Measurements from ENCODE around the gene KASH5.
"Not testable (repeated sequence)": the region's sequence is repeated elsewhere in the genome, so short reads cannot be mapped to it uniquely, and the experiment has no call there.

KASH5 gene

DNA sequence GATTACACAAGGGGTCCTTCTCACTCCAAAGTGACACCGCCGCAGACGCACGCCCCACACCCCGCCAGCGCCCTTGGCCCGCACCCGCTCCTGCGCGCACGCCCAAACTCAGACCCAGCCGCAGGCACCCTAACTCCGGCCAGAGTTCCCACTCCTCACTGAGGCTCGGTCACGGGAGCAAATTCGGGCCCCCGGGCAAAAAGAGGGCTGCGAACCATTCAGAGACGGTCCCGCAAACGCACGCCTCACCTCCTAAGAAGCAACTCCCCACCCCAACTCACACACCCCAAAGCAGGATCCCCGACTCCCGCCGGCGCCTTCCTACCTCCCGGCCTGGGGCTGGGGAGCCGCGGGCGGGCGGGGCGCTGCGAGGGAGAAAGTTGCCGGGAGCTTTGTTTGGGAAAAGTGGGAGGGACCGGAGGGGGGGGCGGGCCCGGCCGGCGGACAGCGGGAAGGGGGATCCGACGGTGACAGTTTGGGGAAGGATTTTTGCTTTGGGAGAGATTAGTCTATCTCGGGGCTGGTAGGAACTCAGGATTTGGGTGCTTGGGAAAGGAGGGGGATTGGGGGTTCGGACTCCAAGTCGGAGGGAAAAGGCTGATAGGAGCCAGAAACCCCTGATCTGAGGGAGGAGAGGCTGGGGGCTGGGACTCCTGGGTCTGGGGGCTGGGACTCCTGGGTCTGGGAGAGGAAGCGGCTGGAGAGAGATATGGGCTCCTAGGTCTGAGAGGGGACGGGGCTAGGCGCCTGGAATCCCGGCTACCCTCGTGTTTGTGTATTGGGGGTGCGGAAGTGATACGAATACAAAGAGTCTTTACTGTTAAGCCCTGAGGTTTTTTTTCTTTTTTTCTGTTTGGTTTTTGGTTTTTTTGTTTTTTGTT lies 25.8 kb upstream of the KASH5 start, which contains the start of gene TEAD2:
Gene TEAD2, minus strand, starts transcription at position 369 of the 881 bp plus-strand sequence. CDS start 2,341 bp downstream, outside the sequence.
- no peak for DNase-seq (ENCODE audit: low spot score)

- no peak for DNase-seq (ENCODE audit: low spot score)
Observed at GRCh38 chr19:49362929-49363267, 25.2 kb upstream of the KASH5 start.

DNA sequence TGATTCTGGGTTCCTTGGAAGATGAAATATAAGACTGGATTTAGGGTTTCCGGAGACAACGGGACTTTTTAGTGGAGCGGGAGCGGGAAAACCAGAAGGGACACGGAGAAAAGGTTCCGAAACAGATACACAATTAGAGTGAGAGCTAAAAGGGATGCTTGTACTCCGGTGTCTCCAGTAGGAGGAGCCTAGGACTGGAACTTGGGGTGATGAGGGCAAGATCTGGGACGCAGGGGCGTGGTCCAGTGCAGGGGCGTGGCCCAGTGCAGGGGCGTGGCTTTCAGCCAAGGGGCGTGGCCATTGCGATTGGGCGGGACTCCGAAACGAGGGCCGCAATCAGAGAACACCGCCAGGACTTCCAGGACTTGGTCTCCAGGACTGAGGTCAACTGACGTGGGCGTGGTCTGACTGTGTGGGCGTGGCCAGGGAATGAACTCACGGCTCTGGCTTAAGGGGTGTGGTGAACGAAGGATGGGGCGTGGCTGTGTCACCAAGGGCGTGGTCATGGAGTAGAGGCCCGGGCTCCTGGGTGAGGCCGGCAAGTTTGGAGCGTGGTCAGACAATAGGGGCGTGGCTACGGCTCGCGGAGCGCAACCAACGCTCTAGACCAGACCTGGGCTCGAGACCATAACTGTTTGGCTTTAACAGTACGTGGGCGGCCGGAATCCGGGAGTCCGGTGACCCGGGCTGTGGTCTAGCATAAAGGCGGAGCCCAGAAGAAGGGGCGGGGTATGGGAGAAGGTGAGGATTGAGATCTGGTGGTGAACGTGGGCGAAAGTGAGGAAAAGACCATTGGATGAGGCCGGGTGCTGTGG lies 24.6 kb upstream of the KASH5 start, which contains the start of gene DKKL1:
Gene DKKL1, plus strand, starts transcription at position 610 of the 815 bp plus-strand sequence. Its CDS starts 122 bp downstream, at position 732.
- peak; percentile 85 for DNase-seq (ENCODE audit: low spot score)

- DNase-seq (ENCODE audit: low spot score): no peak
Observed at GRCh38 chr19:49364083-49364737, 23.8 kb upstream of the KASH5 start.

- DNase-seq (ENCODE audit: low spot score): no peak
Observed at GRCh38 chr19:49366110-49366509, 21.9 kb upstream of the KASH5 start.

GRCh38 chr19:49368711-49369358 lies 19.2 kb upstream of the KASH5 start:
- no peak for DNase-seq (ENCODE audit: low spot score)

GRCh38 chr19:49371184-49371583 lies 16.9 kb upstream of the KASH5 start:
- DNase-seq (ENCODE audit: low spot score): no peak

DNA sequence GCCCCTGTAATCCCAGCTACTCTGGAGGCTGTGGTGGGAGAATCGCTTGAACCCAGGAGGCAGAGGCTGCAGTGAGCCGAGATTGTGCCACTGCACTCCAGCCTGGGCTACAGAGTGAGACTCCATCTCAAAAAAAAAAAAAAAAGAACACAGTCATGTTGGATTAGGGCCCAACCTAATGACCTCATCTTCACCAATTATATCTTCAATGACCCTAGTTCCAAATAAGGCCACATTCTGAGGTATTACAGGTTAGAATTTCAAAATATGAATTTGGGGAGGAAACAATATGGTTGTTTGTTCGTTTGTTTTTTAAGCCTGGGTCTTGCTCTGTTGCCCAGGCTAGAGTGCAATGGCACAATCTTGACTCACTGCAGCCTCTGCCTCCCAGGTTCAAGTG lies 14.9 kb upstream of the KASH5 start:
- not testable (repeated sequence) for DNase-seq (ENCODE audit: low spot score)

GRCh38 chr19:49374665-49375434 lies 13.2 kb upstream of the KASH5 start:
- no peak for DNase-seq (ENCODE audit: low spot score)

DNA sequence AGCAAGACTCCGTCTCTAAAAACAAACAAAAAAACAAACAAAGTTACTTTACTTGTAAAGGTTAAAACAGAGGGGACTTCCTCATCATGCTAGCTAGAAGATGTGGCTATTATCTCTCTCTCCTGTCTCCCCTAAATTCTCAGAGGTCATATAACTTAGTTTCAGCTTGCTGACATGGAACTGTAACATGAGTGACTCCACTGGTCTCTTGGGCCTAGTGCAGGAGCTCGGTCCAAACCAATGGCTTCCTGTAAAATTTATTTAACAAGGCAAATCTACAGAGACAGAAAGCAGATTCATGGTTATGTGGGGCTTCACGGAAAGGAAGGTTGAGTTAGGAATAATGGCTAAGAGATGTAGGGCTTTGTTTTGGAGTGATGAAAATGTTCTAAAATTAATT lies 9.5 kb upstream of the KASH5 start:
- no peak for DNase-seq (ENCODE audit: low spot score)

DNA sequence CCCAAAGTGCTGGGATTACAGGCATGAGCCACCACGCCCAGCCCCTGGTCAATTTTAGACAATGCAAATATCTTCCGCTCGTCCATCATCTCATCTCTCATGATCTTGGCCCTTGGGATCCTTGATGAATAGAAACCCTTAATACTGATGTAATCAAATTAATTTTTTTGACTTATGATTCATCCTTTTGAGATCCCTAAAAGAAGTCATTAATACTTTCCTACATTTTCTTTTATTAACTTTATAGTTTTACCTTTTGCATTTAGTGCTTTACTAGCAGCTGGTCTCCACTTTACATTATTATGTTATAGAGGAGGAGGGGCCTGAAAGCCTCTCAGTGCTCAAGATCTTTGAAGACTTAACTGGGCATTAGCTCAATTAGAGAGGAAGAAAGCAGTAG lies 7.7 kb upstream of the KASH5 start:
- DNase-seq (ENCODE audit: low spot score): no peak

GRCh38 chr19:49382639-49383038 lies 5.4 kb upstream of the KASH5 start:
- no peak for DNase-seq (ENCODE audit: low spot score)

DNA sequence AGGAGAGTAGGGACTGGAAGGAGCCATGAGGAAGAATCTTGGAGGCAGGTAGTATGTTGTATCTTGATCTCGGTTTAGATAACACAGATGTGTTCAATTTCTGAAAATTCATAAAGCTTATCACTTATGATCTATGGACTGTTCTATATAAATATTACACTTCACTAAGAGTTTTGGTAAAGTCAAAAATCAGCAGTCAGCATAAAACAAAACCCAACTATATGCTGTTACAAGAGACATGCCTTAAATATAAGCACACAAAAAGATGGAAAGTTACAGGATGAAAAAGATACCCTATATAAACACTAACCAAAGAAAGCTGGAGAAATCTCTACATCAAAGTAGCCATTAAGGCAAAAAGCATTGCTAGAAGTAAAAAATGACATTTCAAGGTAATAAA lies 4.5 kb upstream of the KASH5 start:
- DNase-seq (ENCODE audit: low spot score): no peak

- no peak for DNase-seq (ENCODE audit: low spot score)
Observed at GRCh38 chr19:49389406-49389805, 1.4 kb downstream of the KASH5 start.

DNA sequence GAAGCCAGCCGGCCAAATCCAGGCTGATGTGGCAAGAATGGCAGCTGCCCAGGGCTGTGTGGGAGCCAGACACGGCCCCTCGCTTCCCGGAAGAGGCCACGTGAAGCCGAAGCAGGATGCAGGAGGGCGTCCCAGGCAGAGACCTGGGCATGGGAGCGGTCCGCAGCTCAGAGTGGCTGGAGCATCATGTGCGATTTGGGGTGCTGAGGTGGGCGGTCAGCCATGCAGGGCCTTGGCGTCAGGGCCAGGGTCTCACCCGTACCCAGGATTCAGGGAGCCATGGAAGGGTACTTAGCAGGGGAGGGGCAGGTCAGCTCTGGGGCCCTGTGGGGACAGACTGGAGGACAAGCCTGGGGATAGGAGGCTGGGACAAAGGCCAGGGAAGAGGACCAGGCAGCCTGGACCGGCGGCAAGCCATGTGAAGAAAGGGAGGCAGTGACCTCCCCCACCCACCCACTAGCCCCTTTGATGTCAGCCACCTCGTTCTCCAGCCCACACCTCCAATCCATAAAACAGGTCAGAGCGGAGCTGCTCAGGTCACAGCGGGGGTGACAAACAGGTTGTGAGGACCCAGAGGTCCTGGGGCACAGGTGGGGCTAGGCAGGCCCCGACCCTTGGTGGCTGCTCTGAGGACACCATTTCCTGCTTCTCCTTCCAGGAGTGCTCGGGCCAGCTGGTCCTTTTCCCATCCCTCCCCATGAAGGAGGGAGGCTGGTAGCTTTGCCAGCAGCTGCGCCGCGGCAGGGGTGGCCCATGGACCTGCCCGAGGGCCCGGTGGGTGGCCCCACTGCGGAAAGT lies 2.3 kb downstream of the KASH5 start:
- no peak for DNase-seq (ENCODE audit: low spot score)

DNA sequence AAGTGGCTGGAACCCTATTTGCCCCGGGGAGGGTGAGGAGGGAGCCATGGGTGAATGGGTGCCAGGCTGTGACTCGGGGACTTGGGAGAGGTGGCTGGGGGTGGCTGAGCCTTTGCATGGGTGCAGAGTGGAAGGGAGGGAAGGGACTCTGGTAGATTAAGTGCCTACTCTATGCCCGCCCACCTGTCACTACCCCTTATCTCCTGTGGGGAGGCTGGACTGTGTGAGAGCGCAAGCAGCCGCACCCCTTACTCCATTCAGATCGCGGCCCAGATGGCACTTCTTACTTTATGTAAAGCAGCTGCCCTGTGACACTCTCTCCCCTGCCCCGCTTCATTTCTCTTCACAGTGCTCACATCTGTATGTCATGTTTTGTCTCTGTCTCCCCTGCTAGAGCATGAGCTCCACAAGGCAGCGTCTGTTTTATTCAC lies 2.9 kb downstream of the KASH5 start:
- DNase-seq (ENCODE audit: low spot score): no peak

GRCh38 chr19:49391581-49392399 lies 3.7 kb downstream of the KASH5 start:
- peak; percentile 76 for DNase-seq (ENCODE audit: low spot score)

GRCh38 chr19:49393881-49394280 lies 5.8 kb downstream of the KASH5 start:
- no peak for DNase-seq (ENCODE audit: low spot score)
